Skin of body (tissue), 2 donors: ENCODE measurements around the gene LRIG1. TPM values are rescaled to one million over a fixed set of nuclear protein-coding genes. Genes with fewer than 3 reads are reported as not detected.

Source experiments
- DNase-seq: peaks from one replicate; lab custom pipeline; 2025; lab: John Stamatoyannopoulos, UW
- total RNA-seq: library from RNA; depleted of rRNA; stranded (reverse); fragments of >200 nt; gene quantifications from one replicate; pipeline ENCODE4 v1.2.3, GENCODE V29; 2014

LRIG1 gene
- total RNA-seq, 1 donor from 2014 or later, result 102 TPM

DNA sequence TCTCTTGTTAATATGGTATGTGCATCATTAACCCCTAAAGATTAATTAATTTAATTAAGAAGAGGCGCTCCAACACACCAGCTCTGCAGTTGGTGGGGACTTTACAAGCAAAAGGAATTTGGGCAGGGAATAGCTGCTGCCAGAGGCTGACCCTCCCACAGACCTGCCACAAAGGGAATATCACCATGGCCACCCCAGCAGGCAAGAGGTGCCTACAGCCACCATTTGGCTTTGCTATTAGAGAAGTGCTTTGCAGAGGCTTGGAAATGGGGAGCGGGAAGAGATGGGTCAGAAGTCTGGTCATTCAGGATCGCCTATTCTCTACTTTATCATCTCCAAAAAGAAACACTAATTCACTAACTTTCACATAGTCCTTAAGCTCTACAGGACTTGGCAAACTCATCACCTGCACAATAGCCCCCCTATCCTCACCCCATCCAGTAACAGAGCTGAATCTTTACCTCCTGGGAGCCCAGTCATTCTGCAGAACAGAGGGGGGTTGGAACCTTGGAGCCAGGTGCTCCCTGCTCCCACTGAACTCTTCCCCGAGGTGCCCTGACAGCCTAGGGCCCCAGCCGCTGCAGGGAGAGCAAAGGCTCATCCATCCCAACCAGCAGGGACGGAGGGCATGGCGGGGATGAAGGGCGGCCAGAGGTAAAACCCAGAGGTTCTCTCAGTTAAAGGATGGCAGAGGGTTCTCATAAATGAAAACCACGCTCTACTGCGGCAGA is 29.7 kb downstream of the LRIG1 start:
- DNase-seq, result no peak

DNA sequence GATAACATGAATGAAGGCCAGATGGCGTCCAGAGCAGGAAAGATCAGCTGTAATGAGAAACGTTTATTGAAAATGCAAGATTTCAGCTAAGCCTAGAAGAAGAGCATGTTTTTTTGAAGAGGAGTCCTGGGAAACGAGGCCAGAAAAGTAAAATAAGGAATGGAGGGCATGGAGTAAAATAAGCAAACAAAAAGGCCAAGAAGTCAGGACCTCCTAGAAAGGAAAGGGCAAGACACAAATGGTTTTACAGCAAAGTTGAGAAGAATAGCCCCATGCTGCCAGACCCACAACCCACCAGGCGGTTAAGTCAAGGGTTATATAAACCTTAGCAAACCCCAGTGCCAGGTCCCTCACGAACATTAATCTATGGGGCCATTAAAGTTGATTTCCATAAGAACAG is 30.5 kb downstream of the LRIG1 start:
- DNase-seq, result no peak

DNA sequence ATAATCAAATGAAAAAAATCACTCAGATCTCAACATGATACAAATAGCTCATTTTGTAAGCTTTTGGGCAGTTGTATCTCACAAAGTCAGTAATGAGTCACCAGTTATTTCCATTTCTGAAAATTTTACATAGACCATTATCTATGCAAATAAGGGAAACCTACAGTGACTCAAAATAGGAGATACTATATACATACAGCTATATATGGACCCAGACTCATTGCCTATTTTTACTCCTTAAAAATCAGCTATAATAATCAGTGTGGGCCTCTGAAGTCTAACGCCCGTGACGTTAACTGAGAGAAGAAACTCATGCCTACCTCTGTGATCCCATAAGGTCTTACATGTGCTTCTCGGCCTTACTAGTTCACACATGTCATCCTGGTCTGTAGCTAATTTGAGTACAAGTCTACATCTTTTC is 31.6 kb downstream of the LRIG1 start:
- DNase-seq, result no peak

DNA sequence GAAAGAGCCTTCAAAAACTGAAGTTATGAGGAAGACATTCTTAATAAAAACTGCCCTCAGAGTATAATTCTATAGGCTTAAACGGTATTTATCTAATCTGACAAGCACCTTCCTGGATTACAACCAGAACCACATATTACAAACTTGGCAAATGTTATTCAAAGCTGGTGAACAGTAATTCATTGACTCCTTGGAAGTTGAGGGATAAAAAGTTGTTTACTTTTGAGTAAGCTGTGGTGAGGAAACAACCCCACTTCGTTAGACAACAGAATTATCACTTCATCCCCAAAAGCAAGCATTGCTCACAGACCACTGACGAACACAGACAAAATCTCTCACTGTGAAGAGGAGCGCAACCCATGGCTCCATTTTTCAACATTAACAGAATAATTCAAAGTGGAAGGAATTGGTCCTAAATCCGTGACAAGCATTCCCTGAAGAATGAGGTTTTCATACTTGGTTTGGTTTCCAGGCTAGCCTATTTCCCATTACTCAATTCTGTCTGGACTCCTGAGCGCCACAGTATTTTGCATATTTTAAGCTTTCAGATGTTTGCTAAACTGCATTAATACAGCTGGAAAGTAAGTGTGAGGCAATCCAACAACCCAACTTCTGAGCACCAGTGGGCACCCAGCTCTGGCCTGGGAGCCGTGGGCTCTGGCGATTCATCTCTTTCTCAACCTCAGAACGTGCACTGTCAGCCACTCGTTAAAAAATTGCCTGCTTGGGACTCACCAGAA is 32.7 kb downstream of the LRIG1 start:
- DNase-seq, result no peak

DNA sequence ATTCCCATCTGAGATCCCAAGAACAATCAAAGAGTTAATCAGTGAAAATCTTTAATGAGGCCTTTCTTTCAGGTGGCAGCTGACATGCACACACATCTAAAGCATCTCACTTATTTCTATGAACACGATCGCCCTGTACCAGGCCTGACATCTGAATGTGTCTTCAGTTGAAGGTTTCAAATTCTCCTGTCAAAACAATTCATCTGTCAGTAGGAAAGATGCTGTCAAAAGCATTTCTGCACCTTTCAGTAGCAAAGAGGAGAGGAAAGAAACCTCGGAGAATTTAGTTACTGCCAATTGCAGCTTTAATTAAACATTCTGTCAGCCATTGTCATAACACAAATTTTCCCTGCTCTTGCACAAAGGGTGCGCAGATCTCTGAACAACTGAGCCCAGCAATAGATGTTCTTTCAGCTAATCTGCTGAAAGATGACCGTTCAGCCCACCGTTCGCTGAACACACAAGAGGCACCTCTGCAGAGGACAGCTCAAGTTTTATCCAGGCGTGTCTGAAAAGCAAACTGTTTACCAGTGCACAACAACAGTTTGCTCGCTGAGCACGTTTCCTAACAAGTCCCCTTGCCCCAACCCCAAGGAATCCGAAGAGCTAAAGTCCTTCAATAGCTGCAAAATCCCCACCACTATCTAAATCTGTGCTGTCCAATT is 34.1 kb downstream of the LRIG1 start:
- DNase-seq, result no peak

DNA sequence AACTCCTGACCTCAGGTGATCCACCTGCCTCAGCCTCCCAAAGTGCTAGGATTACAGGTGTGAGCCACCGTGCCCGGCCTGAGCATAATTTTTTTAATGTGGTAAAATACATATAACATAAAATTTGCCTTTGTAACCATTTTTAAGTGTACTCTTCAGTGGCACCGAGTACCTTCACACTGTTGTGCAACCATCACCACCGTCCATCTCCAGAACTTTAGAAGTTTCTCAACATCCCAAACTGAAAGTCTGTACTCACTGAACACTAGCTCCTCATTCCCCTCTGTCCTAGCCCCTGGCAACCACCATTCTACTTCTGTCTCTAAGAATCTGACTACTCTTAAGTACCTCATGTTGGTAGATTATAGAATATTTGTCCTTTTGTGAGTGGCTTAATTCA is 35.2 kb downstream of the LRIG1 start:
- DNase-seq, result no peak

DNA sequence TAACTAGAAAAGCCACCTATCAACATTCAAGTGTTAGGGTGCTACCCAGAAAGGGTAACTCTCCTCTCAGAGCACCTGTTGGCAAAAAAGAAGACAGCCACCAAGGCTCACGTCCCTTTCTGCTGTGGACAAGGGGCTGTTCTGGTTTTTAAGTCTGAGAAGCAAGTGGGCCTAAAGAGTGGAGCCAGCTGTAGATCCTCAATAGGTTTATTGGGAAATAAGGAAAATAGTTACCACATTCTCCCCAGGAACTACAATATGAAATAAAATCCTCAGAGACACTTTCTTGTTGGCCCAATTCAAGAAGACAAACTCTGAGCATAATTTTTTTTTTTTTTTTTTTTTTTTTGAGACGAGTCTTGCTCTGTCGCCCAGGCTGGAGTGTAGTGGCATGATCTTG is 35.8 kb downstream of the LRIG1 start:
- DNase-seq, result no peak

DNA sequence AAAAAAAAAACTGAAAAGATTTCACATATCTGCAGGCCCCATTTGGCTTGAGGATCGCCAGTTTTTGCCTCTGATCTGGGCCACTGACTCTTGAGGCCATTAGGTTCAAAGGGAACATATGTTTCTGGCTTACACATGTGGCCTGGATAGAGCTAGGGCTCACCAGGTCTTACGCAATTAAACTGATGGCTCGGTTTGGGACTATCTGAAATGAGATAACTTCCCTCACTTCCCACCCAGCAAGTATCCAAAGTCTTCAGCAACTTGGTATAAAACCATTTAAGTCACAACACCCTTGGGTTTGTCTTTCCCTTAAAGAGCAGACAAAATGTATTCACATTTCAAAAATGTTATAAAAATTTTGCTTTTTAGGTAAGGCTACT is 36.3 kb downstream of the LRIG1 start:
- DNase-seq, result no peak

DNA sequence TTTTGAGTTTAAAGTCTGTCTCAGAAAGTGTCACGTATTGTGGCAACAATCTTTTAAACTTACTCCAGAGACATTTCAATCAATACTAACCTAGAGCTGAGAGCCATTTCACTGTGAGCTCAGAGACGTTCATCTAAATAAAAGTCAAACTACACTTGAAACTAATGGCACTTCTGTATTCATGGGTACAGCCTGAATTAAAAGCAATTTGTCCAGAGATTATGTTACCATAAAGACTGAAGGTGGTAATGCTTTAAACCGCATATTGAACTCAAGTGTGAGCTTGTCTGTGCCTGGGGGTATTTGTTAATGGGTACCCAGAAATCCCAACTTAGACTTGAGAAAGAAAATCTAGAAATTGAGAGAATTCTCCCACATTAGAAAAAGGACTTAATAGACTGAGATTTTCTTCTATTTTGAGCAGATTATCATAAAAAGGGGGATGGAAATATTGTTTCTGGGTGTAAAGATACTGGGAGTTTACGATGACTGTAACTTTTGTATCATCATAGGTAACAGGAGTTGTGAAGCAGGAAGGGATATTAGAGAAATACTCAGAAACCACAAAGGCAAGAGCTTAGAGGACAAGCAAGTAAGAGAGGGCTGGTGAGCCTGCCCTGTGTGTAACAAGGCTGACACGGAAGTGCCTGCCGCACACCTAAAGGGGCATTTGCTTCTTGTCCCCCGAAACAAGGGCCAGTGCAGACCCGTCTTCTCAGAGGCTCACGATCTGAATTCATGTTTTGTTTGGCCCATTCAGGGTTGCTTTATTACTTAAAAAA is 36.9 kb downstream of the LRIG1 start:
- DNase-seq, result no peak

DNA sequence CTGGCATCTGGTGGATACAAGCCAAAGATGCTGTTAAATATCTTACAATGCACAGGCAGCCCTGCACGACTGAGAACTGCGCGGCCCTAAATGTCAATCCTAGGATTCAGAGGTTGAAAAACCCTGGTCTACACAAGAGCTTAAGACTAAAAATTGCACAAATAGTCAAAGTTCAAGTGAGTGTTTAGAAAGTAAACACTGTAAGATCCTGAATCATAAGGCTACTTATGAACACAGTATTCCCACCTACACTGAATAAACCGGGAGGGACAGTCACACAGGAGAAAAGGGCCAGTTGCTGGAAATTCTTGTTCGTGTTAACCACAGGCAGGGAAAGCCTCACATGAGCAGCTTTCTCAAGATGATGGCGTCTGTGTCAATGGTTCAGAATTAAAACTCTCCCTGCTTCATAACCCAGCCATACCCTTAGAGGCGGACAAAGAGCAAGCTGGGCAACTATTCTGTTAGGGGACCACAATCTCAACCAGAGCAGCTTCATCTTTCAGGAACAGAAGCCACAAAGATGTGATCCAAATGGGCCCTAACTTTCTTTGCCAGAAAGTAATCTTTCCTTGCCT is 37.7 kb downstream of the LRIG1 start:
- DNase-seq, result no peak

DNA sequence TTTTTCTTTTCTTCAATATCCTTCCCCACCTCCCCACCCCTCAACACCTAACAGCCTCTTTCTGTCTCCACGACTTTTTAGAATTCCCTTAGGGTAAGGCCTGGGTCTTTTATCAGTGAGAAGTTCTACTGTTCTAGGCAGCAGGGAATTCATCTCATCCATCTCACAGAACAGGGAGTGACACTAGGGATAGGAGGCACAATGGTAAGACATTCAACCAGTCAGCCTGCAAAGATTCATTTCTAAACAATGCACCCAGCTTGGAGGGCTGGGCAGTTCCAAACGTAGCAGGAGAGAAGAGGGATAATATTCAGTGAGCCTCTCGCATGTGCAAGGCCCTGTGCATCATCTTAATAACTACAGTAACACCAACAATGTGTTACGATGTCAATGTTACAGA is 43.6 kb downstream of the LRIG1 start:
- DNase-seq, result no peak

DNA sequence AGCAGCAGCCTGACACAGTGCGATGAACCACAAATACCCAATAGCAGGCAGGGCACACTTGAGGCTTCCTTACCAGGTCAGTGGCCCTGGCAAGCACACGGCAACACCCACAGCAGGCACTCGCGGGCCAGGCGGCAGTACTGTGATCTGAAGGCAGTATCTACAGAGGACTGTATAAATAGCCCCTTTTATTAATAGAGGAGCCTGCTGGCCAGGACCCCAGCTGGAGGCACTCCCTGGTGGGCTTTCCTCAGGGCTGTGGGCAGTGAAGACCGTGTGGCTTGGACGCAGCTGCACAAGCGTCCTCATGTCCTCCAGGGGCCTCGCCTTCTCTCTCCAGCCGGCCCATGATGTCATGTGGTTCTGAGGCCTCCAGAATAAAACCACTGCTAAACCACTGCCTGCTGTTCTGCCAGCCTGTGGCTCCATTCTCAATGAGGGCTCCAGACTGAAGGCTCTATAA is 44.1 kb downstream of the LRIG1 start:
- no peak for DNase-seq

DNA sequence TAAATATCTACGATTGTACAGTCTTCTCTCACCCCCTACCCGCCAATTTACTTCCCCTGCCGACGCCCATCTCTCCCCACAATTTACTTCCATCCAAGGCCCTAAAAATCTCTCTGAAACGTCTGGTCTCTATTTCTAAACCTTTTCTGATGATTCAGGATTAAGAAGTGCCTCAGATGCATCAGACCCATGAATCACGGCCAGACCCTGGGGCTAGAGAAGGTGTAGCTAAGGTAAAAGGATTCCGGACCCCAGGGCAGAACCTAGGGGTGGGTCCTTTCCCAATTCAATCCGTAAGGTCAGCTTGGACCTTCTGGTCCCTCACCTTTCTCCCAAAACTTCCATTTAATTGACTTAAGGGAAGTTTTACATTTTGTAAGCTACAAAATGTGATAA is 46.4 kb downstream of the LRIG1 start:
- no peak for DNase-seq

DNA sequence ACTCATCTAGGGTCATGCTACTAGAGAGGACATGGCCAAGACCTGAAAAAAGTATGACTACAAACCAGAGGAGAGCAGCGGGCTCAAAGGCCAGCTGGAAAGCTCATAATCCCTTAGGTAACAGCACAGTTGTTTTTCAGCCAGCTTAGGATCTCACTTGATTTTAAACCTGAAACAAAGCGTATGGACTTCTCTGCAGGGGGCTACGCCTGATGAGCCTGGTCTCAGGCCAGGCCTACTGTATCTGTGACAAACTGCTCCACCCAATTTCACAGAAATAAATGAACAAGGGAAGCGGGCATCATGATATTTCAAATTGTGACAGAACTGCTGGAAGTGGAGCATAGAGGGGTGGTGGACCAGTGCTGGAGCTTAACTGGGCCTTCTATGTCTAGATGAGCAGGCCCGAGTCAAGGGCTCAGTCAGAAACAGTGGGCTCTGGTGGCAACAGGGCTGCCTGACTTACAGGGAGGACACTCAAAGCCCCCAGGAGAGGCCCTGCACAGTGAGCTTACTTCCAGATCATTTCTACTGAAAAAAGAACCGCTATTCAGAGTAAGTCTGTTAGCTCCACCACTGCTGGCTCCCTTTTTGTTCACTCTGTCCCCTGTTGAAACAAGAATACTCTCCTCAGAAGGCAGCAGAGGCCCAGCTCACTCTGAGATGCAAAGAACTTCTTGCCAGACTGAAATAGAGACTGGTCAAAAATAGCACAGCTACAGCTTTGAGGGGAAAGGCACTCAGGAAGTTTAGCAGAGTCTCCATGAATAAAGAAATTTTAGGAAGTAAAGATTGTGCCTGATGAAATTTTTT is 47.0 kb downstream of the LRIG1 start:
- no peak for DNase-seq

DNA sequence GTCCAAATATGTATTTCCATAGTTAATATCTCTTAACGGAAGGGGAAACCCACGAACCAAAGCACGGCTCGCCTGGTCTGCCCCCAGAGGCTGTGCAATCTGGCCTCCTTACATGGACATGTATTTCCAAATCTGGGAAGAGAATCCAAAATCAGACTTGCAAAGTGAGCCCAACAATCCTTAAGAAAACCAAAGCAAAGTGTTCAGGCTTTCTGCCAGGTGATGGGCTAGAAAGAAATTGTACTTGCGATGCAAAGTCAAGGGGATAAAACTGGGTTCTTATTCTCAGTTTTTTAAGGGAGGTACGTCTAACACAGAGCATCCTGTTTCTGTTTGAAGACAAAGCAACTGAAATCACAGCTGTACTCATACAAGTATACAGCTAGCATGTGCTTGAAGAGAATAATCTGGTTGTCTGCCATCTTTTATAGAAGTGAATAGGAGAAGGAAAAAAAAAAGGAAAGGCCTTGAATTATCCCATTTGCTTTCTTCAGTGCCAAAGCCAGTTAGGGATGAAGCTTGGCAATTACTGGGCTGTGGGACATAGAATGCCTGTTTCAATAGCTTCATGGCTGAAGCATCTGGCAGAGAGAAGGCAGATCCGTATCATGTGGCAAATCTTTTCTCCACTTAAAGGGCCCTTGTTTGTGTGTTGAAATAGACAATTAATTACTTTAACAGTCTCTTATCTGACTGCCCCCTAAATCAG is 48.4 kb downstream of the LRIG1 start:
- DNase-seq, result peak; percentile 83

DNA sequence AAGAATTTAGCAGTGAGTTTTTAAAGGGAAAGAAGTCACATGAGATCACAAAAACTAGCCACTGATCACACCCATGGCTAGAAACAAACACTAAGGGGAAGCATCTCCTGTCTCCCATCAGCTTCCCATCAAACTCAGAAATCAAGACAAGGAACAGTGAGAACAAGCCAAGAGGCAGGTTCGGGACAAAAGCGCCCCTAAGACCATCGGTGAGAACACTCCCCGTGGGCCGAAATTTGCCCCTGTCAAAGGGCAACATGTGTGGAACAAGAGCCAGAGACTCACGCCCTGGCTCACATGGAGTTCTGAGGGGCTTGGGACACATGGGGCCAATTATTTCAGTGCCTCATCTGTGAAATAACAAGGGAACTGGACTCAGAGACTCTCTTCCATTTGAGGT is 49.1 kb downstream of the LRIG1 start:
- DNase-seq, result no peak

DNA sequence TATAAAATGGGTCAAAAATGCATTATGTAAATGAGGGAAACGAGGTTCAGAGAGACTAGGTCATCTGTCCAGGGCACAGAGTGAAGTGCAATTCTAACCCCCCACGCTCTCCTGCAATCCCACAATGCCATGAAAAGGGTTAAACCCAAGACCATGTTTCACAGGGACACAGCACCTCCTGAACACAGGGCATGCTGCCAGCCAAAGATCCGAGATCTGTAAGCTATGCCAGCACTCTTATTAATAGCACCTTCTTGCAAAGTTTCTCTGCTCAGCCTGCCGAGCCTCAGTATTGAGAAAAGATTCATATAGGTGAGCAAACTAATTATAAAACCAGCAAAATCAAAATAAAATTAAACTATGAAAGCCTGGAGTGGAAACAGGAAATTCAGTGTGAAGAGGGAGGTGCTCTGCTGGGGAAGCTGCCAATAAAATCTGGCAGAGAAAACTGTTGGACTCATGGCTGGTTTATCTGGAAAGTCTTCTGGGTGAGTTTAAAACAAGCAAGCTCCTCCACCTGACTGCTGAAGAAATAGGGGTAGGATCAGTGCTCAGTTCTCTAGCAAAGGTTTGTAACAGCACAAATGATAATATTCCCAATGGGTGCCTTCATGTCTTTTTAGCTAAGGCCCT is 50.3 kb downstream of the LRIG1 start:
- DNase-seq, result peak; percentile 80

DNA sequence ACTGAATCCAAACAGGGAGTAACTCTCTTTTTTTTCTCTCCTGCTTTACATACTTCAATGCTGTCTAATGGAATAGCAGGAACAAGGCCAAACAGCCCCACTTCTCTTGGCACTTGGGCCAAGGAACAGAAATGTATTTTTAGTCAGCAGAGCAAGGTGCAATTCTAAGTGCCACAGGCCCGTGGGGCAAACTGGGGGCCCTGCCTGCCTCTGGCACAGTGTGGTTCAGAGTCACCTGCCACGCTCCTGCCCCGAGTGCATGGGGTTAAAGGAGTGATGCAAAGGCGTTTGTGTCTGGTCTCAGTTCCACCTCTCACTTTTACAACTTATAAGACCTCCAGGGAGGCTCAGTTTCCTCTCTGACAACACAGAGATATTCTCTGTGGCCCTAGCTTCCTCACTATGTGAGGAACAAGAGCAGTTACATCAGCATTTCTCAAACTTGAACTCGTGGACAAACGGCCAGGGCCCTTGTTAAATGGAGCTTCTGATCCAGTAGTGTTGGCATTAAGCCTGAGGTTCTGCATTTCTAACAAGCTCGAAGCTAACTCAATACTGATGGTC is 51.3 kb downstream of the LRIG1 start:
- no peak for DNase-seq

DNA sequence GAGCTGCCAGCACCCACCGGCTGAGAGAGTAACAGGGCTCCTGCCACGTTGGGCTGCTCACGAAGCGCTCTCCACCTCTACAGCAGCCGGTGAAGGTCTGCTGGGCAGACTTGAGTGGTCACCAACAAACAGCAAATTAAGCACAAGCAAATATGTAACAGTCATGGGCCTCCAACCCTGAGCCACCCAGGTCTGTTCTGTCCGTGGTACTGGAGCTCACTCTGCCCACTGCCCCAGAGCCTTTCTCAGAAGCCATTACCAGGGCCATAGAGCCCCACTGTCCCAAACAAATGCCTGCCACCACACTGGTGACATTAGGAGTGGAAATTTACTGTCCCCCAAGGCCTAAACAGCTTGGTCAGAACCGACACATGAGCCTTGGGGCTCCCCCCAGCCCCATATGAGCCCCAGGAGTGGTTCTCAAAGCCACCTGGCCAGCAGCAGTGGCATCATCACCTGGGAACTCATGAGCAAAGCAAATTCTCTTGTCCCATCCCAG is 56.6 kb downstream of the LRIG1 start:
- DNase-seq, result no peak
